Measurements from ENCODE around the gene ITPR2. TPM values are rescaled to one million over a fixed set of nuclear protein-coding genes. Genes with fewer than 3 reads are reported as not detected.
A peak's percentile ranks its signal among the peaks of the same experiment; 100 is the strongest.

The ITPR2 gene
- total RNA-seq, 2 experiments from 2014 or later = 40.3 to 40.5 TPM

GRCh38 chr12:26702741-26703140 lies 130.3 kb downstream of the ITPR2 start:
- POLR2A ChIA-PET = no interaction called here
- CTCF ChIA-PET = interaction anchor here (1.2 kb wide), 1 partner anchor 120 kb away, joined by 3 read pairs; no protein-coding TSS in a partner anchor
- H3K36me3 Mint-ChIP-seq (ENCODE audit: low read depth) = peaks cover 3% of the 10 kb centered on the region
- no peak for DNase-seq
- no peak overlapping the region for H3K27ac Mint-ChIP-seq
- no peaks in the 10 kb centered on the region for H3K4me1 Mint-ChIP-seq
- no peaks in the 10 kb centered on the region for H3K9me3 Mint-ChIP-seq
- no peaks in the 10 kb centered on the region for H3K27me3 Mint-ChIP-seq
- no peak overlapping the region for H3K4me3 Mint-ChIP-seq

- ChIA-PET POLR2A (no interaction called here), CTCF (interaction anchor here (1.0 to 1.2 kb wide), 2 partner anchors 13 to 119 kb away, joined by 3 read pairs; no protein-coding TSS in a partner anchor)
- no peaks in the 10 kb centered on the region for H3K4me1 Mint-ChIP-seq
- H3K27me3 Mint-ChIP-seq = no peaks in the 10 kb centered on the region
- no peaks in the 10 kb centered on the region for H3K9me3 Mint-ChIP-seq
- no peak overlapping the region for H3K4me3 Mint-ChIP-seq
- H3K27ac Mint-ChIP-seq = no peak overlapping the region
- peak; percentile 13 for DNase-seq
- H3K36me3 Mint-ChIP-seq (ENCODE audit: low read depth) = peaks cover 4% of the 10 kb centered on the region
These were observed 131.3 kb downstream of the ITPR2 start for GRCh38 chr12:26701604-26702215.

GRCh38 chr12:26700430-26700829 lies 132.6 kb downstream of the ITPR2 start:
- Mint-ChIP-seq H3K9me3 (no peaks in the 10 kb centered on the region), H3K4me1 (no peaks in the 10 kb centered on the region), H3K27ac (no peak overlapping the region), H3K36me3 (ENCODE audit: low read depth) (peaks cover 13% of the 10 kb centered on the region), H3K4me3 (no peak overlapping the region), H3K27me3 (no peaks in the 10 kb centered on the region)
- no peak for DNase-seq
- ChIA-PET CTCF (no interaction called here), POLR2A (no interaction called here)

GRCh38 chr12:26699237-26699636 lies 133.8 kb downstream of the ITPR2 start:
- Mint-ChIP-seq H3K9me3 (no peaks in the 10 kb centered on the region), H3K4me1 (no peaks in the 10 kb centered on the region), H3K4me3 (no peak overlapping the region), H3K27ac (no peak overlapping the region), H3K36me3 (ENCODE audit: low read depth) (peaks cover 25% of the 10 kb centered on the region), H3K27me3 (no peaks in the 10 kb centered on the region)
- no peak for DNase-seq
- ChIA-PET POLR2A (no interaction called here), CTCF (no interaction called here)

- no peaks in the 10 kb centered on the region for H3K27me3 Mint-ChIP-seq
- no peak overlapping the region for H3K27ac Mint-ChIP-seq
- ChIA-PET POLR2A (no interaction called here), CTCF (no interaction called here)
- no peak overlapping the region for H3K4me3 Mint-ChIP-seq
- H3K9me3 Mint-ChIP-seq = no peaks in the 10 kb centered on the region
- H3K36me3 Mint-ChIP-seq (ENCODE audit: low read depth) = peaks cover 32% of the 10 kb centered on the region
- no peaks in the 10 kb centered on the region for H3K4me1 Mint-ChIP-seq
- DNase-seq = no peak
These were observed 134.8 kb downstream of the ITPR2 start for GRCh38 chr12:26698186-26698585.

- H3K4me1 Mint-ChIP-seq = no peaks in the 10 kb centered on the region
- H3K9me3 Mint-ChIP-seq = no peaks in the 10 kb centered on the region
- H3K27me3 Mint-ChIP-seq = no peaks in the 10 kb centered on the region
- H3K4me3 Mint-ChIP-seq = no peak overlapping the region
- ChIA-PET CTCF (no interaction called here), POLR2A (no interaction called here)
- H3K36me3 Mint-ChIP-seq (ENCODE audit: low read depth) = peaks cover 32% of the 10 kb centered on the region
- H3K27ac Mint-ChIP-seq = no peak overlapping the region
- no peak for DNase-seq
These were observed 135.8 kb downstream of the ITPR2 start for GRCh38 chr12:26697217-26697616.

- CTCF ChIA-PET = interaction anchor here (1.0 kb wide), 1 partner anchor 57 kb away, joined by 3 read pairs; no protein-coding TSS in a partner anchor
- POLR2A ChIA-PET = no interaction called here
- H3K4me1 Mint-ChIP-seq = no peaks in the 10 kb centered on the region
- H3K36me3 Mint-ChIP-seq (ENCODE audit: low read depth) = peaks cover 32% of the 10 kb centered on the region
- H3K4me3 Mint-ChIP-seq = no peak overlapping the region
- no peaks in the 10 kb centered on the region for H3K27me3 Mint-ChIP-seq
- no peak for DNase-seq
- no peaks in the 10 kb centered on the region for H3K9me3 Mint-ChIP-seq
- H3K27ac Mint-ChIP-seq = no peak overlapping the region
These were observed 136.3 kb downstream of the ITPR2 start for GRCh38 chr12:26696613-26697092.

GRCh38 chr12:26696048-26696612 lies 136.9 kb downstream of the ITPR2 start:
- Mint-ChIP-seq H3K27ac (no peak overlapping the region), H3K27me3 (no peaks in the 10 kb centered on the region), H3K4me1 (no peaks in the 10 kb centered on the region), H3K36me3 (ENCODE audit: low read depth) (peaks cover 32% of the 10 kb centered on the region), H3K4me3 (no peak overlapping the region), H3K9me3 (no peaks in the 10 kb centered on the region)
- ChIA-PET CTCF (interaction anchor here (1.0 kb wide), 1 partner anchor 58 kb away, joined by 3 read pairs; no protein-coding TSS in a partner anchor), POLR2A (no interaction called here)
- DNase-seq = no peak

- POLR2A ChIA-PET = no interaction called here
- CTCF ChIA-PET = no interaction called here
- H3K27ac Mint-ChIP-seq = no peak overlapping the region
- DNase-seq = no peak
- H3K4me1 Mint-ChIP-seq = no peaks in the 10 kb centered on the region
- no peak overlapping the region for H3K4me3 Mint-ChIP-seq
- H3K27me3 Mint-ChIP-seq = no peaks in the 10 kb centered on the region
- no peaks in the 10 kb centered on the region for H3K9me3 Mint-ChIP-seq
- peaks cover 32% of the 10 kb centered on the region for H3K36me3 Mint-ChIP-seq (ENCODE audit: low read depth)
These were observed 138.6 kb downstream of the ITPR2 start for GRCh38 chr12:26694402-26694801.

GRCh38 chr12:26692407-26692806 lies 140.6 kb downstream of the ITPR2 start:
- Mint-ChIP-seq H3K27me3 (no peaks in the 10 kb centered on the region), H3K36me3 (ENCODE audit: low read depth) (peaks cover 28% of the 10 kb centered on the region), H3K27ac (no peak overlapping the region), H3K4me1 (no peaks in the 10 kb centered on the region), H3K4me3 (no peak overlapping the region), H3K9me3 (no peaks in the 10 kb centered on the region)
- ChIA-PET POLR2A (no interaction called here), CTCF (no interaction called here)
- DNase-seq = no peak

- no peaks in the 10 kb centered on the region for H3K4me1 Mint-ChIP-seq
- H3K4me3 Mint-ChIP-seq = no peak overlapping the region
- no peaks in the 10 kb centered on the region for H3K27me3 Mint-ChIP-seq
- DNase-seq = no peak
- ChIA-PET CTCF (interaction anchor here (1.3 kb wide), 1 partner anchor 87 kb away, joined by 3 read pairs; no protein-coding TSS in a partner anchor), POLR2A (no interaction called here)
- no peaks in the 10 kb centered on the region for H3K9me3 Mint-ChIP-seq
- H3K27ac Mint-ChIP-seq = no peak overlapping the region
- H3K36me3 Mint-ChIP-seq (ENCODE audit: low read depth) = peaks cover 31% of the 10 kb centered on the region
These were observed 141.6 kb downstream of the ITPR2 start for GRCh38 chr12:26691234-26691970.

- no peaks in the 10 kb centered on the region for H3K4me1 Mint-ChIP-seq
- POLR2A ChIA-PET = no interaction called here
- no peak overlapping the region for H3K27ac Mint-ChIP-seq
- H3K36me3 Mint-ChIP-seq (ENCODE audit: low read depth) = peaks cover 27% of the 10 kb centered on the region
- no peak for DNase-seq
- CTCF ChIA-PET = interaction anchor here (1.3 kb wide), 1 partner anchor 87 kb away, joined by 3 read pairs; no protein-coding TSS in a partner anchor
- no peaks in the 10 kb centered on the region for H3K27me3 Mint-ChIP-seq
- no peaks in the 10 kb centered on the region for H3K9me3 Mint-ChIP-seq
- H3K4me3 Mint-ChIP-seq = no peak overlapping the region
These were observed 142.4 kb downstream of the ITPR2 start for GRCh38 chr12:26690601-26691000.

- Mint-ChIP-seq H3K36me3 (ENCODE audit: low read depth) (peaks cover 20% of the 10 kb centered on the region), H3K4me1 (no peaks in the 10 kb centered on the region), H3K9me3 (no peaks in the 10 kb centered on the region), H3K4me3 (no peak overlapping the region), H3K27me3 (no peaks in the 10 kb centered on the region), H3K27ac (no peak overlapping the region)
- ChIA-PET CTCF (interaction anchor here (1.0 kb wide), 1 partner anchor 12 kb away, joined by 3 read pairs; no protein-coding TSS in a partner anchor), POLR2A (no interaction called here)
- DNase-seq = no peak
These were observed 143.6 kb downstream of the ITPR2 start for GRCh38 chr12:26689281-26689841.

Data from activated CD4-positive, alpha-beta T cell treated with anti-CD3 and anti-CD28 coated beads, Interleukin-2, amount 10 ng/mL, durations not matched to agents 7 days and 5 days (primary cell).